Esophagus muscularis mucosa (tissue), 4 donors: ENCODE results near the gene PCDHGB6. TPM values are rescaled to one million over a fixed set of nuclear protein-coding genes. Genes with fewer than 3 reads are reported as not detected.

ENCODE experiments used
- DNase-seq: peaks from one replicate; pipeline ENCODE4 v3.0.0-alpha.2; 2017; ENCODE audit errors: extremely low spot score
- H3K27ac ChIP-seq, 4 donors: fragments of 200-600 bp; sonication (generic); replicated peaks in 1 of 4; 1 replicate in 3 of 4; 2 replicates in 1 of 4; pipeline ENCODE4 v1.5.1; 2016 to 2019; ENCODE audit warnings: mild to moderate bottlenecking in 1 of 4
- H3K27me3 ChIP-seq, 4 donors: fragments of 200-600 bp; sonication (generic); one replicate each; pipeline versions ENCODE4 v1.5.1 to v1.6.0; 2016 to 2019
- H3K36me3 ChIP-seq, 4 donors: fragments of 200-600 bp; sonication (generic); one replicate each; pipeline ENCODE4 v1.5.1; 2016 to 2019
- H3K4me1 ChIP-seq, 4 donors: fragments of 200-600 bp; sonication (generic); one replicate each; pipeline ENCODE4 v1.5.1; 2016 to 2019
- H3K4me3 ChIP-seq, 4 donors: fragments of 200-600 bp; sonication (generic); 1 replicate in 2 of 4; 2 replicates in 2 of 4; pipeline ENCODE4 v1.5.1; 2016 to 2019; ENCODE audit warnings: mild to moderate bottlenecking in 4 of 4, moderate library complexity in 1 of 4
- H3K9me3 ChIP-seq, 4 donors: fragments of 200-600 bp; sonication (generic); 1 replicate in 3 of 4; 2 replicates in 1 of 4; pipeline ENCODE4 v1.5.1; 2016 to 2019
- CTCF ChIP-seq, 3 experiments: fragments of 200-600 bp in 2 of 3; fragments of 450-650 bp in 1 of 3; sonication (generic) in 2 of 3; IDR thresholded peaks; one replicate each; pipeline ENCODE4 v1.5.1; 2017 to 2019; ENCODE audit warnings: antibody characterized with exemption in 3 of 3, mild to moderate bottlenecking in 2 of 3, moderate library complexity in 1 of 3
- EP300 ChIP-seq: sonication (generic); formaldehyde crosslinking; IDR thresholded peaks from one replicate; pipeline ENCODE4 v1.6.1; 2017; ENCODE audit warnings: antibody characterized with exemption
- POLR2A ChIP-seq: fragments of 450-650 bp; IDR thresholded peaks from one replicate; pipeline ENCODE4 v1.6.1; 2017; ENCODE audit warnings: antibody characterized with exemption, moderate library complexity, mild to moderate bottlenecking, low read depth
- POLR2AphosphoS5 ChIP-seq, 2 donors: sonication (generic); formaldehyde crosslinking; IDR thresholded peaks; one replicate each; pipeline ENCODE4 v1.6.1; 2017; ENCODE audit warnings: antibody characterized with exemption in 2 of 2
- whole genome bisulfite sequencing: methylation state at CpG from one replicate; pipeline ENCODE4 v1.1.5; 2018; 5-methylcytosine and 5-hydroxymethylcytosine counted together
- intact Hi-C: fragments of 100-400 bp; cut with DNase I; formaldehyde crosslinking; loops from one replicate; pipeline ENCODE4 v1.15.1; 2023
- total RNA-seq, 4 donors: library from RNA; depleted of rRNA; stranded (reverse); fragments of >200 nt; gene quantifications; one replicate each; pipeline versions ENCODE4 v1.1.0 to v1.2.1, GENCODE V29; 2016

PCDHGB6 gene
- total RNA-seq, 4 donors from 2014 or later, result 6.2 to 8.4 (median 7.4) TPM

- 27% methylated on average over 23 of the region's 74 CpGs for WGBS
- peak; percentile 62 for DNase-seq
- Histone ChIP-seq H3K27me3 (no peaks in the 10 kb centered on the region), H3K4me3 (peak overlapping the region in 1 of 4 donors; percentile 7), H3K27ac (no peak overlapping the region), H3K36me3 (peaks cover 4 to 13% (median 5%) of the 10 kb centered on the region in 4 donors), H3K9me3 (peaks cover 24 to 98% (median 95%) of the 10 kb centered on the region in 4 donors), H3K4me1 (peaks cover 0 to 17% (median 6%) of the 10 kb centered on the region in 4 donors)
- TF ChIP-seq POLR2A (no peak), EP300 (no peak), POLR2AphosphoS5 (IDR thresholded peaks at IDR 0.05) (no peak), CTCF (IDR thresholded peaks at IDR 0.05) (no peak)
- intact Hi-C loops, result loop anchor here (5.0 to 10.0 kb wide), 2 partner anchors 106 to 138 kb away; no protein-coding TSS in a partner anchor
These were observed 11.5 kb downstream of the PCDHGB6 start for GRCh38 chr5:141419074-141419880.

GRCh38 chr5:141420855-141421488 is 13.2 kb downstream of the PCDHGB6 start, which contains the start of gene PCDHGA11:
PCDHGA11 (plus strand) TSS chr5:141421051; CDS start chr5:141421228, 177 bp downstream.
- peak; percentile 90 for DNase-seq
- intact Hi-C loops, result no loop called here
- H3K27ac ChIP-seq, result no peak within 1 kb of the TSS
- H3K9me3 ChIP-seq, result peaks cover 29 to 100% (median 97%) of the 10 kb centered on the region in 4 donors
- WGBS, result 24% methylated on average over 33 of the region's 42 CpGs
- H3K36me3 ChIP-seq, result peaks cover 4 to 13% (median 7%) of the 10 kb centered on the region in 4 donors
- peaks cover 0 to 12% (median 5%) of the 10 kb centered on the region in 4 donors for H3K4me1 ChIP-seq
- H3K27me3 ChIP-seq, result no peaks in the 10 kb centered on the region
- TF ChIP-seq CTCF (IDR thresholded peaks at IDR 0.05) (peak; percentile 24 to 35 (median 31)), EP300 (no peak)
- peak within 1 kb of the TSS; percentile 24 to 47 (median 38) for H3K4me3 ChIP-seq

- intact Hi-C loops, result no loop called here
- Histone ChIP-seq H3K9me3 (peaks cover 33 to 100% (median 97%) of the 10 kb centered on the region in 4 donors), H3K27ac (no peak overlapping the region), H3K4me1 (peaks cover 0 to 12% (median 5%) of the 10 kb centered on the region in 4 donors), H3K27me3 (no peaks in the 10 kb centered on the region), H3K4me3 (peak overlapping the region; percentile 24 to 47 (median 38)), H3K36me3 (peaks cover 4 to 14% (median 9%) of the 10 kb centered on the region in 4 donors)
- WGBS, result 19% methylated on average over 13 of the region's 13 CpGs
- TF ChIP-seq POLR2AphosphoS5 (IDR thresholded peaks at IDR 0.05) (no peak), POLR2A (no peak), CTCF (IDR thresholded peaks at IDR 0.05) (no peak), EP300 (no peak)
- DNase-seq, result no peak
These were observed 13.7 kb downstream of the PCDHGB6 start for GRCh38 chr5:141421489-141421855.

GRCh38 chr5:141422742-141423291 is 15.0 kb downstream of the PCDHGB6 start:
- H3K4me1 ChIP-seq, result peaks cover 0 to 12% (median 5%) of the 10 kb centered on the region in 4 donors
- no peaks in the 10 kb centered on the region for H3K27me3 ChIP-seq
- H3K36me3 ChIP-seq, result peaks cover 4 to 23% (median 11%) of the 10 kb centered on the region in 4 donors
- WGBS, result 18% methylated on average over 12 of the region's 42 CpGs
- no peak for TF ChIP-seq POLR2A
- TF ChIP-seq EP300, result no peak
- TF ChIP-seq CTCF (IDR thresholded peaks at IDR 0.05), result no peak
- no peak for TF ChIP-seq POLR2AphosphoS5 (IDR thresholded peaks at IDR 0.05)
- no peak overlapping the region for H3K4me3 ChIP-seq
- DNase-seq, result no peak
- H3K27ac ChIP-seq, result no peak overlapping the region
- H3K9me3 ChIP-seq, result peaks cover 38 to 100% (median 100%) of the 10 kb centered on the region in 4 donors
- intact Hi-C loops, result no loop called here
